OCI-LY7 (cell line): ENCODE data around the gene NFIX. TPM values are rescaled to one million over a fixed set of nuclear protein-coding genes. Genes with fewer than 3 reads are reported as not detected.

ENCODE experiments used
- BruUV-seq: library from RNA; stranded (reverse); fragments of 400-500 nt; replicated peaks from 2 replicates; lab custom pipeline; 2021; lab: Mats Ljungman, UMichigan
- CTCF ChIA-PET: fragments of 300-600 bp; sonication (Branson Sonifier 250); formaldehyde crosslinking; loops from one replicate; lab custom pipeline; 2022; ENCODE audit warnings: antibody characterized with exemption; ENCODE audit not compliant: unreplicated experiment; lab: Charles Lee
- POLR2A ChIA-PET: fragments of 300-600 bp; sonication (Branson Sonifier 250); formaldehyde crosslinking; loops from one replicate; lab custom pipeline; 2022; ENCODE audit warnings: antibody characterized with exemption; lab: Charles Lee
- DNase-seq: peaks from one replicate; pipeline ENCODE4 v3.0.0-alpha.2; 2015; ENCODE audit warnings: low spot score
- H2AFZ ChIP-seq: fragments of 200-600 bp; sonication (generic), shearing (Covaris generic); 2 replicates; pipeline ENCODE4 v1.6.1; 2014; ENCODE audit warnings: mild to moderate bottlenecking, antibody characterized with exemption, low read length, moderate library complexity
- H3K27ac ChIP-seq: fragments of 200-600 bp; sonication (generic); 2 replicates; pipeline ENCODE4 v1.5.1; 2014; ENCODE audit warnings: mixed run types, low read depth, mild to moderate bottlenecking, moderate library complexity, low read length, inconsistent platforms; ENCODE audit not compliant: poor library complexity, severe bottlenecking
- H3K36me3 ChIP-seq: fragments of 200-600 bp; sonication (generic); 2 replicates; pipeline ENCODE4 v1.6.1; 2014; ENCODE audit warnings: mild to moderate bottlenecking, antibody characterized with exemption, low read length, moderate library complexity, mixed read lengths; ENCODE audit not compliant: insufficient read depth
- H3K4me1 ChIP-seq: fragments of 200-600 bp; sonication (generic); 2 replicates; pipeline ENCODE4 v1.5.1; 2014; ENCODE audit warnings: mild to moderate bottlenecking, low read length; ENCODE audit not compliant: insufficient read depth, poor library complexity, severe bottlenecking
- H3K4me2 ChIP-seq: fragments of 200-600 bp; sonication (generic); 2 replicates; pipeline ENCODE4 v1.6.1; 2014; ENCODE audit warnings: mild to moderate bottlenecking, low read length
- H3K4me3 ChIP-seq: fragments of 200-600 bp; sonication (generic); 2 replicates; pipeline ENCODE4 v1.5.1; 2014; ENCODE audit warnings: mild to moderate bottlenecking, low read depth, low read length; ENCODE audit not compliant: poor library complexity, severe bottlenecking
- H3K79me2 ChIP-seq: fragments of 200-600 bp; sonication (generic); 2 replicates; pipeline ENCODE4 v1.6.1; 2016; ENCODE audit warnings: low read depth, mild to moderate bottlenecking, low read length, moderate library complexity, mixed read lengths; ENCODE audit not compliant: insufficient read depth
- H3K9me2 ChIP-seq: fragments of 200-600 bp; sonication (generic); 2 replicates; pipeline ENCODE4 v1.6.1; 2016; ENCODE audit warnings: mild to moderate bottlenecking, low read length, mixed read lengths; ENCODE audit not compliant: insufficient read depth
- H3K9me3 ChIP-seq: fragments of 200-600 bp; sonication (generic); 2 replicates; pipeline ENCODE4 v1.6.1; 2014; ENCODE audit warnings: mild to moderate bottlenecking, mixed run types, low read length, mixed read lengths
- H4K20me1 ChIP-seq: fragments of 200-600 bp; sonication (generic); 2 replicates; pipeline ENCODE4 v1.6.1; 2014; ENCODE audit warnings: mild to moderate bottlenecking, antibody characterized with exemption, low read length, moderate library complexity, mixed read lengths; ENCODE audit not compliant: insufficient read depth
- CTCF ChIP-seq: fragments of 200-600 bp; sonication (generic); conservative IDR thresholded peaks from 2 replicates; pipeline ENCODE4 v1.5.1; 2014; ENCODE audit warnings: mild to moderate bottlenecking, antibody characterized with exemption, low read length, moderate library complexity, mixed read lengths
- EZH2phosphoT487 ChIP-seq: fragments of 200-600 bp; sonication (generic); IDR thresholded peaks from 2 replicates; pipeline ENCODE4 v1.6.1; 2018; ENCODE audit warnings: low read depth, borderline replicate concordance, mild to moderate bottlenecking, mixed run types, antibody characterized with exemption, low read length, moderate library complexity, mixed read lengths
- intact Hi-C: fragments of 100-400 bp; cut with micrococcal nuclease; formaldehyde crosslinking; loops from one replicate; pipeline ENCODE4 v1.10.0; 2022; ENCODE audit not compliant: unreplicated experiment
- total RNA-seq, 2 experiments: library from RNA; depleted of rRNA in 1 of 2; stranded (reverse); fragments of >200 nt in 1 of 2; shearing (Covaris generic) in 1 of 2; gene quantifications; 2 replicates each; pipeline ENCODE4 v1.2.3, GENCODE V29; 2014 to 2022

Gene NFIX
- total RNA-seq, 2 experiments from 2014 or later, result 0.16 to 0.72 TPM

- H4K20me1 ChIP-seq, result no peaks in the 10 kb centered on the region
- intact Hi-C loops, result no loop called here
- H3K4me1 ChIP-seq, result no peaks in the 10 kb centered on the region
- H3K9me3 ChIP-seq, result no peaks in the 10 kb centered on the region
- H3K79me2 ChIP-seq, result no peaks in the 10 kb centered on the region
- no peak overlapping the region for H2AFZ ChIP-seq
- ChIA-PET POLR2A (no interaction called here), CTCF (interaction anchor here (0.6 kb wide), 1 partner anchor 18 kb away, joined by 3 read pairs; no protein-coding TSS in a partner anchor)
- no TSS peak for BruUV-seq
- H3K36me3 ChIP-seq, result no peaks in the 10 kb centered on the region
- no peak overlapping the region for H3K27ac ChIP-seq
- H3K9me2 ChIP-seq, result no peaks in the 10 kb centered on the region
- no peak overlapping the region for H3K4me3 ChIP-seq
- no peak for TF ChIP-seq EZH2phosphoT487
- TF ChIP-seq CTCF, result no peak
- DNase-seq, result no peak
- no peak overlapping the region for H3K4me2 ChIP-seq
Observed at GRCh38 chr19:13087295-13087694, 92.0 kb downstream of the NFIX start.

GRCh38 chr19:13087795-13088537, 92.7 kb downstream of the NFIX start:
- Histone ChIP-seq H2AFZ (no peak overlapping the region), H3K4me3 (no peak overlapping the region), H3K79me2 (no peaks in the 10 kb centered on the region), H3K4me1 (no peaks in the 10 kb centered on the region), H3K36me3 (no peaks in the 10 kb centered on the region), H3K27ac (no peak overlapping the region), H4K20me1 (no peaks in the 10 kb centered on the region), H3K9me3 (no peaks in the 10 kb centered on the region), H3K4me2 (no peak overlapping the region), H3K9me2 (no peaks in the 10 kb centered on the region)
- intact Hi-C loops, result no loop called here
- TF ChIP-seq EZH2phosphoT487 (no peak), CTCF (no peak)
- ChIA-PET POLR2A (no interaction called here), CTCF (interaction anchor here (0.6 kb wide), 1 partner anchor 17 kb away, joined by 3 read pairs; no protein-coding TSS in a partner anchor)
- BruUV-seq, result no TSS peak
- DNase-seq, result no peak
